Mesenchymal stem cell (in vitro differentiated cells and primary cell): ENCODE results near the gene NT5DC3.
A peak's percentile ranks its signal among the peaks of the same experiment; 100 is the strongest.

ENCODE experiments used
- DNase-seq: peaks from one replicate; pipeline ENCODE4 v3.0.0-alpha.2; 2013
- H2AFZ ChIP-seq: one replicate; pipeline ENCODE4 v1.6.1; 2013; ENCODE audit warnings: low read depth, mild to moderate bottlenecking, control low read depth, inconsistent platforms, low read length, moderate library complexity
- H2AK5ac ChIP-seq: 2 replicates; pipeline ENCODE4 v1.6.1; 2013; ENCODE audit warnings: low read length, moderate library complexity, mild to moderate bottlenecking, inconsistent platforms; ENCODE audit not compliant: severe bottlenecking
- H2BK120ac ChIP-seq: one replicate; pipeline ENCODE4 v1.6.1; 2013; ENCODE audit warnings: low read depth, mild to moderate bottlenecking, inconsistent platforms, low read length, moderate library complexity
- H2BK12ac ChIP-seq, 2 experiments: one replicate each; pipeline ENCODE4 v1.6.1; 2013; ENCODE audit warnings: inconsistent platforms in 2 of 2, low read length in 2 of 2, mild to moderate bottlenecking in 2 of 2, moderate library complexity in 2 of 2, control low read depth in 1 of 2
- H2BK15ac ChIP-seq: one replicate; pipeline ENCODE4 v1.6.1; 2013; ENCODE audit warnings: mild to moderate bottlenecking, low read depth, inconsistent platforms; ENCODE audit not compliant: poor library complexity, severe bottlenecking
- H2BK5ac ChIP-seq: 2 replicates; pipeline ENCODE4 v1.6.1; 2013; ENCODE audit warnings: low read depth, mild to moderate bottlenecking, low read length, control low read depth, inconsistent platforms; ENCODE audit not compliant: poor library complexity, severe bottlenecking
- H3K14ac ChIP-seq, 2 experiments: one replicate each; pipeline ENCODE4 v1.6.1; 2013; ENCODE audit warnings: inconsistent platforms in 2 of 2, low read length in 2 of 2, control low read depth in 1 of 2, mild to moderate bottlenecking in 1 of 2, moderate library complexity in 1 of 2
- H3K18ac ChIP-seq, 2 experiments: one replicate each; pipeline ENCODE4 v1.6.1; 2013; ENCODE audit warnings: inconsistent platforms in 2 of 2, low read length in 2 of 2, control low read depth in 1 of 2, low read depth in 1 of 2, mild to moderate bottlenecking in 1 of 2
- H3K23ac ChIP-seq, 2 experiments: one replicate each; pipeline ENCODE4 v1.6.1; 2013; ENCODE audit warnings: inconsistent platforms in 2 of 2, low read length in 2 of 2, mild to moderate bottlenecking in 2 of 2, moderate library complexity in 2 of 2, control low read depth in 1 of 2
- H3K27ac ChIP-seq: 2 replicates; pipeline ENCODE4 v1.5.1; 2013; ENCODE audit warnings: mild to moderate bottlenecking, moderate library complexity, low read length, control low read depth, inconsistent platforms; ENCODE audit not compliant: poor library complexity, severe bottlenecking
- H3K27me3 ChIP-seq, 2 experiments: 2 replicates each; pipeline versions ENCODE4 v1.6.1 to v1.7.0; 2013; ENCODE audit warnings: low read length in 2 of 2, mild to moderate bottlenecking in 2 of 2, moderate library complexity in 2 of 2, control low read depth in 1 of 2, inconsistent platforms in 1 of 2; ENCODE audit not compliant: control insufficient read depth in 1 of 2, insufficient read depth in 1 of 2
- H3K36me3 ChIP-seq, 2 experiments: 2 replicates each; pipeline versions ENCODE4 v1.6.1 to v1.7.0; 2013; ENCODE audit warnings: low read length in 2 of 2, control low read depth in 1 of 2, inconsistent platforms in 1 of 2, low read depth in 1 of 2, mild to moderate bottlenecking in 1 of 2; ENCODE audit not compliant: insufficient read depth in 2 of 2, control insufficient read depth in 1 of 2
- H3K4ac ChIP-seq, 2 experiments: one replicate each; pipeline ENCODE4 v1.6.1; 2013; ENCODE audit warnings: inconsistent platforms in 2 of 2, low read length in 2 of 2, mild to moderate bottlenecking in 2 of 2, moderate library complexity in 2 of 2, control low read depth in 1 of 2, low read depth in 1 of 2
- H3K4me1 ChIP-seq: 2 replicates; pipeline ENCODE4 v1.6.1; 2013; ENCODE audit warnings: low read depth, low read length, control low read depth; ENCODE audit not compliant: control insufficient read depth, insufficient read depth
- H3K4me2 ChIP-seq: 2 replicates; pipeline ENCODE4 v1.6.1; 2013; ENCODE audit warnings: low read length, mild to moderate bottlenecking, inconsistent platforms; ENCODE audit not compliant: poor library complexity, severe bottlenecking
- H3K4me3 ChIP-seq, 2 experiments: 2 replicates each; pipeline versions ENCODE4 v1.5.1 to v1.7.0; 2013; ENCODE audit warnings: low read length in 2 of 2, mild to moderate bottlenecking in 2 of 2, control low read depth in 1 of 2, low read depth in 1 of 2; ENCODE audit not compliant: insufficient read depth in 1 of 2
- H3K79me1 ChIP-seq: replicated peaks from 2 replicates; pipeline ENCODE4 v1.6.1; 2013; ENCODE audit warnings: mild to moderate bottlenecking, control low read depth, low read length, inconsistent platforms; ENCODE audit not compliant: poor library complexity, severe bottlenecking
- H3K9ac ChIP-seq: 2 replicates; pipeline ENCODE4 v1.7.0; 2013; ENCODE audit warnings: mild to moderate bottlenecking, low read length, moderate library complexity
- H3K9me3 ChIP-seq: 2 replicates; pipeline ENCODE4 v1.7.0; 2013; ENCODE audit warnings: mild to moderate bottlenecking, low read length; ENCODE audit not compliant: control insufficient read depth
- H4K8ac ChIP-seq: one replicate; pipeline ENCODE4 v1.6.1; 2013; ENCODE audit warnings: inconsistent platforms, mild to moderate bottlenecking, low read length, moderate library complexity
- H4K91ac ChIP-seq: one replicate; pipeline ENCODE4 v1.6.1; 2013; ENCODE audit warnings: mild to moderate bottlenecking, low read length, inconsistent platforms
- WGBS: methylation state at CpG from one replicate; pipeline ENCODE4 v1.1.7; 2013; ENCODE audit warnings: mixed read lengths; 5-methylcytosine and 5-hydroxymethylcytosine counted together

NT5DC3 gene

DNA sequence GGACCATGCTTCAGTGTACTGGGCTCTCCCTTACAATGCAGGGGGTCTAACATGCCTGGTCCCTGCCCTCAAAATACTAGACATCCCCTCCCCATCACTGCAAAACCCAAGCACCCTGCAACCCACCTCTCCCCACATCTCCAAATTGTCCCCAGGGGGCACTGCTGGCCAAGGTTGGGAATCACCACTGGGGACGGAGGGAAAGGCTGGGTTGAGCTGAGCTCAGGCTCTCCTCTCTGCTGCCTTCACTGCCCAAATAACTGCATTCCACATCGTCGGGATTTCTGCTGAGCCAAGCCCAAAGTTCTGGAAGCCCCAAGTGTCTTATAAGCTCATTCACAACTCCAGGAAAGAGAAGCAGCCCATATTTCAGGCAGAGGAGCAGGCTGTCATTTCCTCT lies 69.6 kb downstream of the NT5DC3 start:
- H3K14ac ChIP-seq = no peak overlapping the region
- no peak overlapping the region for H3K4me2 ChIP-seq
- H2AFZ ChIP-seq = no peak overlapping the region
- no peak overlapping the region for H4K91ac ChIP-seq
- WGBS = 56% methylated on average over 3 of the region's 3 CpGs
- H2BK15ac ChIP-seq = no peak overlapping the region
- H2AK5ac ChIP-seq = no peak overlapping the region
- H3K4me3 ChIP-seq = no peak overlapping the region
- no peak overlapping the region for H4K8ac ChIP-seq
- H3K36me3 ChIP-seq = peaks cover 10 to 26% of the 10 kb centered on the region in 2 experiments
- H3K79me1 ChIP-seq = peaks cover 13% of the 10 kb centered on the region
- no peak overlapping the region for H3K27ac ChIP-seq
- peak; percentile 60 for DNase-seq
- no peak overlapping the region for H3K23ac ChIP-seq
- H3K27me3 ChIP-seq = no peaks in the 10 kb centered on the region
- no peak overlapping the region for H2BK120ac ChIP-seq
- peaks cover 12% of the 10 kb centered on the region for H3K4me1 ChIP-seq
- no peaks in the 10 kb centered on the region for H3K9me3 ChIP-seq
- no peak overlapping the region for H2BK12ac ChIP-seq
- H3K4ac ChIP-seq = no peak overlapping the region
- H3K18ac ChIP-seq = no peak overlapping the region
- H3K9ac ChIP-seq = no peak overlapping the region
- H2BK5ac ChIP-seq = no peak overlapping the region

DNA sequence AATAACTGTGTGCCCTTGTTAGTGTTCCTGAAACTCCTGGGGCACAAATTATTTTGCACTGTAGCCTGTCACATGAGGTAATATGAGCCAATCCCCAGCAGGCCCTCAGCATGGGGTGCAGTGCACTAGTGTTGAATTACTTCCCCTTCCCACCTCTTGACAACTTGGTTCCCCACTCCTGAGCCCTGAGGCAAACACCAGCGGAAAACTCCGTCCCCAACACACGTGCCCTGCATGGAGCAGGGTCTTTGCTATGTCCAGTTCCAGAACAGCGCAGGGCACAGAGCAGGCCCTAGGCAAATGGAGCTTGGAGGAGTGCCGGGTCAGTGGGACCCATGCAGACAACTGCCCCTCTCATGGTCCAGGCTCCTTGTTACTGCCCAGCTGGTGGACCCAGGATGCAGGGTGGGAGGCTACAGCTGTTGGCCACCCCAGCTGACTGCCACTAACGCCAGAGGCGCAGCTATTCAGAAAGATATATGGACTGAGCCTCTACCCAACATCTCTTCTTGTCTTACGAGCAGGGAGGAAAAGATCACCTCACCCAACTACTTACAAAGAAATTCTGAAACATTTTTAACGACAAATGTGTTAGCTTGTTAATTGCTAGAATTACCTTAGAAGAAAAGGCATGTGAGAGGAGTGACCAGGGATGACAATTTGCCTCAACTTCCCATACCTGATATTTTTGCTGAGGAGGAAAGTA lies 71.6 kb downstream of the NT5DC3 start:
- H3K4me2 ChIP-seq = no peak overlapping the region
- no peak overlapping the region for H3K4me3 ChIP-seq
- H3K14ac ChIP-seq = no peak overlapping the region
- H3K9me3 ChIP-seq = no peaks in the 10 kb centered on the region
- 90% methylated on average over 7 of the region's 9 CpGs for WGBS
- no peak overlapping the region for H2BK5ac ChIP-seq
- peaks cover 12% of the 10 kb centered on the region for H3K4me1 ChIP-seq
- H2BK120ac ChIP-seq = no peak overlapping the region
- no peak overlapping the region for H3K4ac ChIP-seq
- no peaks in the 10 kb centered on the region for H3K27me3 ChIP-seq
- peaks cover 13% of the 10 kb centered on the region for H3K79me1 ChIP-seq
- no peak overlapping the region for H3K18ac ChIP-seq
- DNase-seq = no peak
- no peak overlapping the region for H3K27ac ChIP-seq
- H2BK12ac ChIP-seq = no peak overlapping the region
- peaks cover 12 to 20% of the 10 kb centered on the region in 2 experiments for H3K36me3 ChIP-seq
- H2AK5ac ChIP-seq = no peak overlapping the region
- no peak overlapping the region for H2AFZ ChIP-seq
- no peak overlapping the region for H3K9ac ChIP-seq
- no peak overlapping the region for H4K91ac ChIP-seq
- H4K8ac ChIP-seq = no peak overlapping the region
- no peak overlapping the region for H3K23ac ChIP-seq
- no peak overlapping the region for H2BK15ac ChIP-seq

DNA sequence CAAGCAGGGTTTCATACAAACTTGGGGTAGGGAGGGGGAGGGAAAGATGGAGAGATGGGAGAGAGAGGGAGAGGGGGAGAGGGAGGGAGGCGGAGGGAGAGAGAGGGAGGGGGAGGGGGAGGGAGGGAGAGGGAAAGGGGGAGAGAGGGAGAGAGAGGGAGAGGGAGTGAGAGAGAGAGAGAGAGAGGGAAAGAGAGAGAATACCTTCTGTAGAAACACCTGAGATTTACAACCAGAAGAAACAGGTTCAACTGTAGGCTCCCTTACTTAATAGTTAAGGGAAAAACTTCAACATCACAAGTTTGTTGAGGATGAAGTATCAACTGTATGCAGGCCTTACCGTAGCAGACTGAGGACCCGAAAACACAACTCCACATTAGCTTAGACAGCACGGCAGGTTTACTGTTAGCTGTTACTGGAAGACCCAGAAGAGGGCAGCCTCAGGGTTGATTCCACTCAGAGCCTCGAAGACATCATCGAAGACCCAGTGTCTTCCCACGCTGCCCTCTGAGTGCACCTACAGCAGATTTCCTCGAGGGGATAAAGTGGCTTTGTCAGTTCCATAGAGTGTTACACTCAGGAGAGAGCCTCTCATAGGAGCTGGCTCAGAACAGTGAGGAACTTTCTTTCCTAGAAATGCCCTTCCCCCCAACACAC lies 72.4 kb downstream of the NT5DC3 start:
- Histone ChIP-seq H3K27me3 (no peaks in the 10 kb centered on the region), H3K9me3 (no peaks in the 10 kb centered on the region), H2BK12ac (no peak overlapping the region), H3K4me1 (peaks cover 12% of the 10 kb centered on the region), H3K18ac (no peak overlapping the region), H4K91ac (no peak overlapping the region), H3K79me1 (peaks cover 13% of the 10 kb centered on the region), H2BK120ac (no peak overlapping the region), H3K4ac (no peak overlapping the region), H2BK15ac (no peak overlapping the region), H3K23ac (no peak overlapping the region), H3K9ac (no peak overlapping the region), H3K27ac (no peak overlapping the region), H4K8ac (no peak overlapping the region), H2AFZ (no peak overlapping the region), H3K4me2 (no peak overlapping the region), H3K14ac (no peak overlapping the region), H2BK5ac (no peak overlapping the region), H2AK5ac (no peak overlapping the region), H3K36me3 (peaks cover 12 to 20% of the 10 kb centered on the region in 2 experiments), H3K4me3 (no peak overlapping the region)
- DNase-seq = no peak
- 89% methylated on average over 7 of the region's 8 CpGs for WGBS

DNA sequence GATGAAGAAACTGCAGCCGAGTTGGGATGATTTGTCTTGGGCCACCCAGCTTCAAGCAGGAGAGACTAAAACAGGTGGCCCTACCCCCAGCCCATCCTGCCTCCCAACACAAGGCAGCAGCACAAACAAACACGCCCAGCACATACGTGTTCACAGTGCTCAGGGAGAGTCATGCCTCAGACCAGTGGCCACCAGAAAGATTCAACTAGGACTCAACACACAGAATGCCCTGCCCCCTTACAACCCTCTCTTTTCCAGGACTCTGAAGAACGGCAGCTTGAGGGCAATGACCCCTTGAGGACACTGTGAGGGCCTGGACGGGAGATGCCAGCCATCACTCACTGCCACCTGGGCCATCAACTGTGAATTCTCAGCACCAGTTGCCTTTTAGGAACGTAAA lies 75.0 kb downstream of the NT5DC3 start:
- Histone ChIP-seq H3K18ac (no peak overlapping the region), H3K23ac (no peak overlapping the region), H3K9ac (no peak overlapping the region), H2BK12ac (no peak overlapping the region), H3K79me1 (peaks cover 5% of the 10 kb centered on the region), H2BK5ac (no peak overlapping the region), H2AK5ac (no peak overlapping the region), H3K4me3 (no peak overlapping the region), H3K14ac (no peak overlapping the region), H2BK15ac (no peak overlapping the region), H3K36me3 (peaks cover 25 to 27% of the 10 kb centered on the region in 2 experiments), H4K8ac (no peak overlapping the region), H2BK120ac (no peak overlapping the region), H3K4ac (no peak overlapping the region), H3K27me3 (no peaks in the 10 kb centered on the region), H2AFZ (no peak overlapping the region), H3K4me2 (no peak overlapping the region), H3K9me3 (no peaks in the 10 kb centered on the region), H3K27ac (no peak overlapping the region), H3K4me1 (peaks cover 6% of the 10 kb centered on the region), H4K91ac (no peak overlapping the region)
- DNase-seq = no peak
- 86% methylated on average over 6 of the region's 6 CpGs for WGBS
